ENCODE measurements around the gene GMPS.

- no peak for TF ChIP-seq IRF1 (CRISPR knock-in tag; IDR thresholded peaks at IDR 0.05)
- no peak for TF ChIP-seq CTCF (IDR thresholded peaks at IDR 0.05)
- no peak for TF ChIP-seq PREB (CRISPR knock-in tag; IDR thresholded peaks at IDR 0.05; ENCODE audit: borderline replicate concordance)
- TF ChIP-seq MAX (CRISPR knock-in tag; IDR thresholded peaks at IDR 0.05), result no peak
- no peak for TF ChIP-seq JUN (CRISPR knock-in tag; IDR thresholded peaks at IDR 0.05)
- TF ChIP-seq ZBTB43 (CRISPR knock-in tag; IDR thresholded peaks at IDR 0.05), result no peak
- TF ChIP-seq ZNF121 (CRISPR knock-in tag; IDR thresholded peaks at IDR 0.05), result no peak
- TF ChIP-seq STAT6 (CRISPR knock-in tag; conservative IDR thresholded peaks at IDR 0.05; ENCODE audit: low read depth), result no peak
- no peak for TF ChIP-seq USF1 (CRISPR knock-in tag; IDR thresholded peaks at IDR 0.05)
- no peak for TF ChIP-seq ZNF425 (CRISPR knock-in tag; conservative IDR thresholded peaks at IDR 0.05)
- no peak for TF ChIP-seq GRHL2 (CRISPR knock-in tag; IDR thresholded peaks at IDR 0.05; ENCODE audit: insufficient replicate concordance, severe bottlenecking)
Measured at GRCh38 chr3:155960060-155960459, 89.6 kb downstream of the GMPS start.
